Keratinocyte (primary cell): ENCODE results near the gene ATF4.

Source experiments
- EZH2 ChIP-seq: IDR thresholded peaks from one replicate; pipeline ENCODE4 v1.6.1; 2012; ENCODE audit warnings: inconsistent platforms, mild to moderate bottlenecking, low read length, moderate library complexity
- TF ChIP-seq, protein P1 (sequence below), 3 experiments: IDR thresholded peaks in 1 of 3; conservative IDR thresholded peaks in 1 of 3; optimal IDR thresholded peaks in 1 of 3; 2 replicates in 2 of 3; 3 replicates in 1 of 3; pipeline versions ENCODE3 to v1.5.1; 2011; ENCODE audit warnings: low read length in 3 of 3, mild to moderate bottlenecking in 3 of 3, moderate library complexity in 2 of 3, control low read depth in 1 of 3, inconsistent platforms in 1 of 3; ENCODE audit not compliant: insufficient read depth in 2 of 3; ENCODE audit errors: extremely low read depth in 1 of 3

- no peak for TF ChIP-seq EZH2
- TF ChIP-seq, protein P1, sequence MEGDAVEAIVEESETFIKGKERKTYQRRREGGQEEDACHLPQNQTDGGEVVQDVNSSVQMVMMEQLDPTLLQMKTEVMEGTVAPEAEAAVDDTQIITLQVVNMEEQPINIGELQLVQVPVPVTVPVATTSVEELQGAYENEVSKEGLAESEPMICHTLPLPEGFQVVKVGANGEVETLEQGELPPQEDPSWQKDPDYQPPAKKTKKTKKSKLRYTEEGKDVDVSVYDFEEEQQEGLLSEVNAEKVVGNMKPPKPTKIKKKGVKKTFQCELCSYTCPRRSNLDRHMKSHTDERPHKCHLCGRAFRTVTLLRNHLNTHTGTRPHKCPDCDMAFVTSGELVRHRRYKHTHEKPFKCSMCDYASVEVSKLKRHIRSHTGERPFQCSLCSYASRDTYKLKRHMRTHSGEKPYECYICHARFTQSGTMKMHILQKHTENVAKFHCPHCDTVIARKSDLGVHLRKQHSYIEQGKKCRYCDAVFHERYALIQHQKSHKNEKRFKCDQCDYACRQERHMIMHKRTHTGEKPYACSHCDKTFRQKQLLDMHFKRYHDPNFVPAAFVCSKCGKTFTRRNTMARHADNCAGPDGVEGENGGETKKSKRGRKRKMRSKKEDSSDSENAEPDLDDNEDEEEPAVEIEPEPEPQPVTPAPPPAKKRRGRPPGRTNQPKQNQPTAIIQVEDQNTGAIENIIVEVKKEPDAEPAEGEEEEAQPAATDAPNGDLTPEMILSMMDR (optimal IDR thresholded peaks at IDR 0.05 in 1 of 3, IDR thresholded peaks at IDR 0.05 in 1 of 3, conservative IDR thresholded peaks at IDR 0.05 in 1 of 3; ENCODE audit: extremely low read depth in 1 of 3, insufficient read depth in 2 of 3, low read length in 3 of 3): no peak
Measured at GRCh38 chr22:39476664-39477063, 43.7 kb upstream of the ATF4 start.
